Choroid plexus epithelial cell (primary cell): ENCODE measurements around the gene HMGN4.
A peak's percentile ranks its signal among the peaks of the same experiment; 100 is the strongest.

ENCODE experiments used
- DNase-seq: peaks from one replicate; pipeline ENCODE4 v3.0.0-alpha.2; 2010; ENCODE audit warnings: low read depth
- H3K4me3 ChIP-seq: 2 replicates; pipeline ENCODE4 v1.5.1; 2011; ENCODE audit warnings: low read depth, mild to moderate bottlenecking, control low read depth, low read length, moderate library complexity
- CTCF ChIP-seq: conservative IDR thresholded peaks from 2 replicates; pipeline ENCODE4 v1.5.1; 2011; ENCODE audit warnings: low read depth, mild to moderate bottlenecking, control low read depth, inconsistent platforms, low read length, moderate library complexity

Gene HMGN4

GRCh38 chr6:26552640-26553188 lies 14.5 kb downstream of the HMGN4 start:
- no peak for DNase-seq
- peak overlapping the region; percentile 60 for H3K4me3 ChIP-seq
- no peak for TF ChIP-seq CTCF

- DNase-seq: peak; percentile 81
- TF ChIP-seq CTCF: no peak
- peak overlapping the region; percentile 60 for H3K4me3 ChIP-seq
These were observed 15.1 kb downstream of the HMGN4 start for GRCh38 chr6:26553264-26553634.

- peak; percentile 96 for DNase-seq
- peak overlapping the region; percentile 60 for H3K4me3 ChIP-seq
- TF ChIP-seq CTCF: no peak
These were observed 15.7 kb downstream of the HMGN4 start for GRCh38 chr6:26553635-26554446.

- TF ChIP-seq CTCF: no peak
- no peak for DNase-seq
- peak overlapping the region; percentile 51 for H3K4me3 ChIP-seq
These were observed 16.2 kb downstream of the HMGN4 start for GRCh38 chr6:26554447-26554696.

- no peak for TF ChIP-seq CTCF
- peak overlapping the region; percentile 51 for H3K4me3 ChIP-seq
- peak; percentile 71 for DNase-seq
These were observed 16.7 kb downstream of the HMGN4 start for GRCh38 chr6:26554697-26555504.

GRCh38 chr6:26555505-26556262 lies 17.5 kb downstream of the HMGN4 start:
- H3K4me3 ChIP-seq: peak overlapping the region; percentile 51
- peak; percentile 56 for DNase-seq
- no peak for TF ChIP-seq CTCF
